PC-3 (cell line): ENCODE results near the gene ZSCAN5C. TPM values are rescaled to one million over a fixed set of nuclear protein-coding genes. Genes with fewer than 3 reads are reported as not detected.
A peak's percentile ranks its signal among the peaks of the same experiment; 100 is the strongest.

Experiments
- ATAC-seq: fragments of 200-7000 bp; cut with Tn5 transposase; 2 replicates; pipeline ENCODE4 v1.9.1; 2020; ENCODE audit warnings: mild to moderate bottlenecking, moderate library complexity
- BruUV-seq: library from RNA; stranded (reverse); fragments of 400-500 nt; replicated peaks from 2 replicates; lab custom pipeline; 2021; lab: Mats Ljungman, UMichigan
- CTCF ChIA-PET: fragments of 300-600 bp; sonication (Branson Sonifier 250); formaldehyde crosslinking; loops from one replicate; lab custom pipeline; 2022; ENCODE audit warnings: antibody characterized with exemption; lab: Charles Lee
- POLR2A ChIA-PET: fragments of 300-600 bp; sonication (Branson Sonifier 250); formaldehyde crosslinking; loops from one replicate; lab custom pipeline; 2022; ENCODE audit warnings: antibody characterized with exemption; ENCODE audit not compliant: unreplicated experiment; lab: Charles Lee
- DNase-seq: peaks from one replicate; pipeline ENCODE4 v3.0.0-alpha.2; 2015
- H2AFZ ChIP-seq: fragments of 300-600 bp; sonication (generic); 2 replicates; pipeline ENCODE4 v1.6.0; 2016; ENCODE audit warnings: antibody characterized with exemption, low read length
- H3F3A ChIP-seq: fragments of 300-600 bp; sonication (generic); one replicate; pipeline ENCODE4 v1.6.0; 2017; ENCODE audit warnings: antibody characterized with exemption, low read length, control low read depth, mild to moderate bottlenecking; ENCODE audit not compliant: unreplicated experiment
- H3K27ac ChIP-seq: fragments of 300-600 bp; sonication (generic); 2 replicates; pipeline ENCODE4 v1.5.1; 2016; ENCODE audit warnings: mild to moderate bottlenecking, low read length
- H3K27me3 ChIP-seq: fragments of 300-600 bp; sonication (generic); 2 replicates; pipeline ENCODE4 v1.6.1; 2016; ENCODE audit warnings: low read length, mixed read lengths
- H3K36me3 ChIP-seq: fragments of 300-600 bp; sonication (generic); 2 replicates; pipeline ENCODE4 v1.6.1; 2016; ENCODE audit warnings: low read depth, mixed run types, low read length, mixed read lengths
- H3K4me1 ChIP-seq: fragments of 300-600 bp; sonication (generic); 2 replicates; pipeline ENCODE4 v1.5.1; 2016; ENCODE audit warnings: low read length; ENCODE audit not compliant: insufficient read depth
- H3K4me2 ChIP-seq: fragments of 300-600 bp; sonication (generic); 2 replicates; pipeline ENCODE4 v1.6.0; 2016; ENCODE audit warnings: low read length
- H3K4me3 ChIP-seq: fragments of 300-600 bp; sonication (generic); 2 replicates; pipeline ENCODE4 v1.5.1; 2016; ENCODE audit warnings: mild to moderate bottlenecking, low read length, mixed read lengths
- H3K79me2 ChIP-seq: fragments of 300-600 bp; sonication (generic); 2 replicates; pipeline ENCODE4 v1.6.1; 2017; ENCODE audit warnings: low read length, mixed read lengths
- H3K9ac ChIP-seq: fragments of 300-600 bp; sonication (generic); 2 replicates; pipeline ENCODE4 v1.6.0; 2016; ENCODE audit warnings: mild to moderate bottlenecking, low read length
- H3K9me2 ChIP-seq: fragments of 300-600 bp; sonication (generic); replicated peaks from 2 replicates; pipeline ENCODE4 v1.6.1; 2016; ENCODE audit warnings: mixed run types, low read length, mixed read lengths
- H3K9me3 ChIP-seq: fragments of 300-600 bp; sonication (generic); 2 replicates; pipeline ENCODE4 v1.6.1; 2016; ENCODE audit warnings: low read length, mixed read lengths
- H4K20me1 ChIP-seq: fragments of 300-600 bp; sonication (generic); 2 replicates; pipeline ENCODE4 v1.6.1; 2016; ENCODE audit warnings: low read length, mixed read lengths
- CTCF ChIP-seq: fragments of 300-600 bp; sonication (generic); conservative IDR thresholded peaks from 2 replicates; pipeline ENCODE4 v1.5.1; 2017; ENCODE audit warnings: antibody characterized with exemption, low read depth, mild to moderate bottlenecking, low read length
- EZH2 ChIP-seq: fragments of 300-600 bp; sonication (generic); IDR thresholded peaks from one replicate; pipeline ENCODE4 v1.6.1; 2017; ENCODE audit warnings: antibody characterized with exemption, mild to moderate bottlenecking, low read length; ENCODE audit not compliant: unreplicated experiment
- EZH2phosphoT487 ChIP-seq: fragments of 300-600 bp; sonication (generic); IDR thresholded peaks from 2 replicates; pipeline ENCODE4 v1.6.1; 2018; ENCODE audit warnings: mild to moderate bottlenecking, antibody characterized with exemption, low read length, borderline replicate concordance
- intact Hi-C: fragments of 100-400 bp; cut with micrococcal nuclease; formaldehyde crosslinking; loops from 2 replicates; pipeline ENCODE4 v1.9.0; 2023
- total RNA-seq: library from RNA; depleted of rRNA; stranded (reverse); fragments of >200 nt; gene quantifications from 2 replicates; pipeline ENCODE4 v1.2.3, GENCODE V29; 2014

The ZSCAN5C gene
- total RNA-seq, 1 experiment from 2014 or later, result not detected

- no peaks in the 10 kb centered on the region for H3K9me3 ChIP-seq
- intact Hi-C loops, result no loop called here
- no peaks in the 10 kb centered on the region for H3K79me2 ChIP-seq
- H3K27me3 ChIP-seq, result no peaks in the 10 kb centered on the region
- no peak overlapping the region for H3K27ac ChIP-seq
- TF ChIP-seq CTCF (no peak), EZH2phosphoT487 (no peak), EZH2 (no peak)
- no peak overlapping the region for H3K4me3 ChIP-seq
- no peaks in the 10 kb centered on the region for H3K9me2 ChIP-seq
- BruUV-seq, result no TSS peak
- no peak overlapping the region for H3K4me2 ChIP-seq
- ChIA-PET POLR2A (no interaction called here), CTCF (no interaction called here)
- H4K20me1 ChIP-seq, result 0 out of 2 replicates have a peak, but pooled peaks cover 5% of the 10 kb centered on the region
- no peak for ATAC-seq
- peaks cover 23% of the 10 kb centered on the region for H3K36me3 ChIP-seq
- H3K9ac ChIP-seq, result no peak overlapping the region
- DNase-seq, result no peak
- H3K4me1 ChIP-seq, result no peaks in the 10 kb centered on the region; the same call in 1 of the 2 replicates
- H3F3A ChIP-seq, result no peaks in the 10 kb centered on the region
- no peak overlapping the region for H2AFZ ChIP-seq
These were observed 43.8 kb upstream of the ZSCAN5C start for GRCh38 chr19:56158170-56158757.

- ChIA-PET CTCF (no interaction called here), POLR2A (no interaction called here)
- H3K9ac ChIP-seq, result no peak overlapping the region
- H4K20me1 ChIP-seq, result no peaks in the 10 kb centered on the region
- no peak overlapping the region for H3K4me2 ChIP-seq
- no peaks in the 10 kb centered on the region for H3K9me3 ChIP-seq
- no peaks in the 10 kb centered on the region for H3K27me3 ChIP-seq
- H3K36me3 ChIP-seq, result peaks cover 23% of the 10 kb centered on the region
- no peak overlapping the region for H3K27ac ChIP-seq
- H3K4me1 ChIP-seq, result no peaks in the 10 kb centered on the region; the same call in 1 of the 2 replicates
- no peaks in the 10 kb centered on the region for H3F3A ChIP-seq
- DNase-seq (peak; percentile 43), ATAC-seq (no peak)
- BruUV-seq, result no TSS peak
- H3K9me2 ChIP-seq, result no peaks in the 10 kb centered on the region
- no peaks in the 10 kb centered on the region for H3K79me2 ChIP-seq
- TF ChIP-seq CTCF, result no peak
- no peak for TF ChIP-seq EZH2
- TF ChIP-seq EZH2phosphoT487, result no peak
- no peak overlapping the region for H3K4me3 ChIP-seq
- no peak overlapping the region for H2AFZ ChIP-seq
- intact Hi-C loops, result no loop called here
These were observed 43.0 kb upstream of the ZSCAN5C start for GRCh38 chr19:56159009-56159559.

GRCh38 chr19:56159622-56160271, 42.3 kb upstream of the ZSCAN5C start:
- Histone ChIP-seq H3K4me1 (no peaks in the 10 kb centered on the region; the same call in 1 of the 2 replicates), H3K27ac (no peak overlapping the region), H3K9me2 (no peaks in the 10 kb centered on the region), H3K9me3 (no peaks in the 10 kb centered on the region), H4K20me1 (no peaks in the 10 kb centered on the region), H2AFZ (no peak overlapping the region), H3K79me2 (no peaks in the 10 kb centered on the region), H3K9ac (no peak overlapping the region), H3F3A (no peaks in the 10 kb centered on the region), H3K36me3 (peaks cover 23% of the 10 kb centered on the region), H3K27me3 (no peaks in the 10 kb centered on the region), H3K4me2 (no peak overlapping the region), H3K4me3 (no peak overlapping the region)
- intact Hi-C loops, result no loop called here
- ATAC-seq, result no peak
- BruUV-seq, result no TSS peak
- DNase-seq, result no peak
- CTCF ChIA-PET, result no interaction called here
- POLR2A ChIA-PET, result no interaction called here
- TF ChIP-seq EZH2 (no peak), CTCF (no peak), EZH2phosphoT487 (no peak)
